Prostate gland (tissue), 2 donors: ENCODE data around the gene BMP2K. TPM values are rescaled to one million over a fixed set of nuclear protein-coding genes. Genes with fewer than 3 reads are reported as not detected.
"Not testable (repeated sequence)": the region's sequence is repeated elsewhere in the genome, so short reads cannot be mapped to it uniquely, and the experiment has no call there.

Experiments used
- DNase-seq: peaks from one replicate; pipeline ENCODE4 v3.0.0-alpha.2; 2019; ENCODE audit warnings: low spot score
- H3K27ac ChIP-seq, 2 donors: fragments of 200-600 bp; sonication (generic); 2 replicates each; pipeline ENCODE4 v1.5.1; 2017 to 2019
- H3K27me3 ChIP-seq: fragments of 200-600 bp; sonication (generic); replicated peaks from 2 replicates; pipeline ENCODE4 v1.5.1; 2019; ENCODE audit not compliant: insufficient read depth
- H3K36me3 ChIP-seq, 2 donors: fragments of 200-600 bp; sonication (generic); 1 replicate in 1 of 2; 2 replicates in 1 of 2; pipeline versions ENCODE4 v1.5.1 to v1.8.1; 2017 to 2019
- H3K4me1 ChIP-seq: fragments of 200-600 bp; sonication (generic); replicated peaks from 2 replicates; pipeline ENCODE4 v1.5.1; 2019
- H3K4me3 ChIP-seq, 2 donors: fragments of 200-600 bp; sonication (generic); 2 replicates each; pipeline ENCODE4 v1.5.1; 2017 to 2019
- H3K9me3 ChIP-seq: fragments of 200-600 bp; sonication (generic); 2 replicates; pipeline ENCODE4 v1.5.1; 2017
- POLR2A ChIP-seq: fragments of 450-650 bp; IDR thresholded peaks from one replicate; pipeline ENCODE4 v1.6.1; 2016; ENCODE audit warnings: antibody characterized with exemption, mild to moderate bottlenecking
- POLR2AphosphoS5 ChIP-seq: sonication (generic); formaldehyde crosslinking; IDR thresholded peaks from one replicate; pipeline ENCODE4 v1.6.1; 2017; ENCODE audit warnings: antibody characterized with exemption
- WGBS: methylation state at CpG from one replicate; pipeline ENCODE4 v1.1.5; 2018; 5-methylcytosine and 5-hydroxymethylcytosine counted together
- intact Hi-C: fragments of 100-400 bp; cut with DNase I; formaldehyde crosslinking; loops from one replicate; pipeline ENCODE4 v1.14.2; 2022
- total RNA-seq, 2 donors: library from RNA; depleted of rRNA; stranded (reverse); fragments of >200 nt; gene quantifications; one replicate each; pipeline ENCODE4 v1.1.0, GENCODE V29; 2016
- TF ChIP-seq, protein P1 (sequence below), 4 experiments: fragments of 200-600 bp in 2 of 4; fragments of 450-650 bp in 2 of 4; sonication (generic) in 2 of 4; IDR thresholded peaks; 1 replicate in 3 of 4; 2 replicates in 1 of 4; pipeline ENCODE4 v1.5.1; 2016 to 2019; ENCODE audit warnings: antibody characterized with exemption in 4 of 4, mild to moderate bottlenecking in 2 of 4, moderate library complexity in 2 of 4

BMP2K gene
- total RNA-seq, 2 donors from 2014 or later = 12.6 to 68.9 TPM

DNA sequence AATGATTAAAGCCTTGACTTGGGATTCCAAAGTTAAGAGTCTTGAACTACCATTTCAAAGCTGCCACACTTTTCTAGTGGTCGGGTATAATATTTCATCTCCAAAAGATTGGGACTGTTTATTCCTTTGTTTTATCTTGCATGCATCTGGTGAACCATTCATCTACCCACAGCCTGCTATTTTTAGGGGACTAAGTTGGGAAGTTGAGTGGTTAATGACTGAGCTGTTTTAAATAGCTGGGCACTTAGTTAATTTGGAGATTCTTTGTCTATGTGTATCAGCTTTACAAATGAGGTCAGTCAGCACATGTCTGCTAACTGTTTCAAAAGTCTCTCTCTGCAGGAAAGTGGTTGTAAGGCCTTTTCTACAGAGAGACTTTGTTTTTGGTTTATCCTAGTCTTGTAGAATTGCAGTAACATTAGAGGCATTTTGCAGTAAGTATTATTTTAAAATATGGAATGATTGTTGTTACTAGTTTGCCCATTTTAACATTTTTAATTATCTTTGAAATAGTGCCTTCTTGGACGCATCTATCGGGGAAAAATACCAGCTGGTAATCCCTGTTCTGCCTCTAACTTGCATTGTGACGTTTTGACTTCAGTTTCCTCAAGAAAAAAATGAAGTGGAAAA, 8.2 kb downstream of the BMP2K start:
- Histone ChIP-seq H3K4me3 (no peak overlapping the region), H3K36me3 (no peaks in the 10 kb centered on the region), H3K4me1 (no peaks in the 10 kb centered on the region), H3K9me3 (no peaks in the 10 kb centered on the region), H3K27me3 (no peaks in the 10 kb centered on the region), H3K27ac (no peak overlapping the region)
- intact Hi-C loops = no loop called here
- TF ChIP-seq, protein P1, sequence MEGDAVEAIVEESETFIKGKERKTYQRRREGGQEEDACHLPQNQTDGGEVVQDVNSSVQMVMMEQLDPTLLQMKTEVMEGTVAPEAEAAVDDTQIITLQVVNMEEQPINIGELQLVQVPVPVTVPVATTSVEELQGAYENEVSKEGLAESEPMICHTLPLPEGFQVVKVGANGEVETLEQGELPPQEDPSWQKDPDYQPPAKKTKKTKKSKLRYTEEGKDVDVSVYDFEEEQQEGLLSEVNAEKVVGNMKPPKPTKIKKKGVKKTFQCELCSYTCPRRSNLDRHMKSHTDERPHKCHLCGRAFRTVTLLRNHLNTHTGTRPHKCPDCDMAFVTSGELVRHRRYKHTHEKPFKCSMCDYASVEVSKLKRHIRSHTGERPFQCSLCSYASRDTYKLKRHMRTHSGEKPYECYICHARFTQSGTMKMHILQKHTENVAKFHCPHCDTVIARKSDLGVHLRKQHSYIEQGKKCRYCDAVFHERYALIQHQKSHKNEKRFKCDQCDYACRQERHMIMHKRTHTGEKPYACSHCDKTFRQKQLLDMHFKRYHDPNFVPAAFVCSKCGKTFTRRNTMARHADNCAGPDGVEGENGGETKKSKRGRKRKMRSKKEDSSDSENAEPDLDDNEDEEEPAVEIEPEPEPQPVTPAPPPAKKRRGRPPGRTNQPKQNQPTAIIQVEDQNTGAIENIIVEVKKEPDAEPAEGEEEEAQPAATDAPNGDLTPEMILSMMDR (IDR thresholded peaks at IDR 0.05) = no peak
- TF ChIP-seq POLR2AphosphoS5 (no peak), POLR2A (no peak)
- WGBS = 61% methylated on average over 4 of the region's 4 CpGs
- no peak for DNase-seq

DNA sequence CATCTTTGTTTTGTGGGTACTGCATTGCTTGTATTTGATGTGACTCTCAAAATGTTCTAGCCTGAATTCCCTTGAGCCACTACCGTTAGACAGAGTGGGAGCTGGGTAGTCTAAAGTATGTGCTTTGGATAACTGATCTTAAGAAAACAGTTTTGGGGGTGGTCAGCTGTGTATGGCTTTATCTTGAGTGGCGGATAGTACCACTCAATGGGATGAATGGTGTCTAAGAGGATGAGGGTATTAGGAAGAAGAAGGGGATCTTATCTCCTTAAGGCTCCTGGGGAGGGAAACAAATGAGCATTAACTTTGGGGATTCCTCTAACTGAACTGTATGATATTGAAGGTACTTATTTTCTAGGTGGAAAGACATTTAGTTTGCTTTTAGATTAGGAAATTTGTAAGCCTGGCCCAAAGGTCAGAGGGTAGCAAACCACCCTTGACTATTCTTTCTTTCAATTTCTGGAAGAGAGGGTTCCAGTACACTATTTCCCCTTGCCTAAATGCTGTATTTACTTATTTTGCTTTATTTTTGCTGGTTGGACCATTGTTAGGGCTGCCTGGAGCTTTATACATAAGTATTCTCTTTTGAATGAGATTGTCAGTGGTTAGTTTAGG, 11.3 kb downstream of the BMP2K start:
- no peak for DNase-seq
- no peaks in the 10 kb centered on the region for H3K9me3 ChIP-seq
- TF ChIP-seq, protein P1 (IDR thresholded peaks at IDR 0.05) = no peak
- TF ChIP-seq POLR2AphosphoS5 (no peak), POLR2A (no peak)
- H3K27ac ChIP-seq = no peak overlapping the region
- H3K27me3 ChIP-seq = no peaks in the 10 kb centered on the region
- WGBS = 96% methylated on average over 2 of the region's 2 CpGs
- H3K4me1 ChIP-seq = no peaks in the 10 kb centered on the region
- intact Hi-C loops = no loop called here
- no peaks in the 10 kb centered on the region for H3K36me3 ChIP-seq
- no peak overlapping the region for H3K4me3 ChIP-seq

DNA sequence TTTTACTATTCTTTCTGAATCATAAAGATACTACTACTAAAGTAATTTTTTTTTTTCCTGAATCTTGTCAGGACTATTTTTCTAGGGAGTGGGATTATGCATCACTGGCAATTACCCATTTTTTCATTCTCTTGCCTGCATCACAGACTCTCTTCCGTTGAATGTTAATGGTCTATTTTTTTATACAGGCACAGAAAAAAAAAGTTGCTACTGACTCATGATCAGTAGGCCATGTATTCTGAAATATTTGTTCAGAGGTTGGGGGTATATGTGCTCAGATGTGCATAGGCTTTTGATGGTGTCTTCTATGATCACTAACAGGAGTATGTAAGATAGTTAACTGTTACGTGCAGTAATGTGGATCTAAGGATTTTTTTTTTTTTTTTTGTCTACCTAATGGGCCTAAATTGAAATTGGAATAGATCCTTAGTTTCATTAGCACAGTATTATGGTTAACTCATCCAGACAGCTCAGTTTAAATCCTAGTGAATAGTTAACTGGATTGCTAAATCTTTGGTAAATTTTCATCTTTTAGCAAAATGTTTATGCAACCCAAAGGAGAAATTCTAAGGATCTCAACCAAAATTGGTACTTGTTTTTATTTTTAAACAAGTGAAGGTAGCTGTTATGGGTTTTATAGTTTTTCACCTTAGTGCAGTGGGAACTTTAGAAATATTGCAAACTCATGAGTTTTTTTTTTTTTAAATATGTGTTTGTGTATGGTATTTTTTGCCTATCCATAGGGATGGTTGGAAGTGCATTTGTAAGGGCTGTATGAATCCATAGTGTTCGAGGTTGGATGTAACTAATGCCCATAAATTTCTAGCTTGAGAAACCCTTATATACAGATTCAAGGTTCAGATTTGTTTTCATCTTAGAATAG, 12.1 kb downstream of the BMP2K start:
- Histone ChIP-seq H3K4me1 (no peaks in the 10 kb centered on the region), H3K27ac (no peak overlapping the region), H3K27me3 (no peaks in the 10 kb centered on the region), H3K36me3 (no peaks in the 10 kb centered on the region), H3K4me3 (no peak overlapping the region), H3K9me3 (no peaks in the 10 kb centered on the region)
- TF ChIP-seq POLR2A = no peak
- 92% methylated on average over 3 of the region's 3 CpGs for WGBS
- no peak for DNase-seq
- intact Hi-C loops = no loop called here

DNA sequence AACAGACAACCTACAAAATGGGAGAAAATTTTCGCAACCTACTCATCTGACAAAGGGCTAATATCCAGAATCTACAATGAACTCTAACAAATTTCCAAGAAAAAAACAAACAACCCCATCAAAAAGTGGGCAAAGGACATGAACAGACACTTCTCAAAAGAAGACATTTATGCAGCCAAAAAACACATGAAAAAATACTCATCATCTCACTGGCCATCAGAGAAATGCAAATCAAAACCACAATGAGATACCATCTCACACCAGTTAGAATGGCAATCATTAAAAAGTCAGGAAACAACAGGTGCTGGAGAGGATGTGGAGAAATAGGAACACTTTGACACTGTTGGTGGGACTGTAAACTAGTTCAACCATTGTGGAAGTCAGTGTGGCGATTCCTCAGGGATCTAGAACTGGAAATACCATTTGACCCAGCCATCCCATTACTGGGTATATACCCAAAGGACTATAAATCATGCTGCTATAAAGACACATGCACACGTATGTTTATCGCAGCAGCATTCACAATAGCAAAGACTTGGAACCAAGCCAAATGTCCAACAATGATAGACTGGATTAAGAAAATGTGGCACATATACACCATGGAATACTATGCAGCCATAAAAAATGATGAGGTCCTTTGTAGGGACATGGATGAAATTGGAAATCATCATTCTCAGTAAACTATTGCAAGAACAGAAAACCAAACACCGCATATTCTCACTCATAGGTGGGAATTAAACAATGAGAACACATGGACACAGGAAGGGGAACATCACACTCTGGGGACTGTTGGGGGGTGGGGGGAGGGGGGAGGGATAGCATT, 19.7 kb downstream of the BMP2K start:
- H3K4me3 ChIP-seq, intact Hi-C loops, H3K27me3 ChIP-seq, DNase-seq, H3K4me1 ChIP-seq, H3K27ac ChIP-seq, H3K9me3 ChIP-seq, H3K36me3 ChIP-seq: not testable (repeated sequence)
- WGBS = 96% methylated on average over 5 of the region's 5 CpGs

DNA sequence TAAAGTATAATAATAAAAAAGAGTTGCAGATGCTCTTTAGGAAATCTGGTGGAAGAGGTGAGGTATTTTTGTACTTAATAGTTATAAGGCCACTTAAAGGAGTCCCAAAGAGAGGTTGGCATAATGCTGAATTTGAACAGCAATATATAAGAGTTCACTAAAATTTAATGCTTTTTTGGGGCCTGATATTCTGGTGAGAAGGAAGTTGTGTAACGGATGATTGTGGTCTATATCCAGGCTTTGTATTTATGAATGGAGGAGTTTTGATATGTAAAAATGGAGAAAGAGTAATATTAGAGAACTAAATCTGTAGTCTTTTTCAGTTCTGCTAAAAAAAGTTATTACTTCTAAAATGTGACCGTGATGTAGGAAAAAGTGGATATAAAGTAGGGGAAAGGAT, 20.4 kb downstream of the BMP2K start:
- no peaks in the 10 kb centered on the region for H3K36me3 ChIP-seq
- H3K27ac ChIP-seq = no peak overlapping the region
- intact Hi-C loops = no loop called here
- TF ChIP-seq POLR2A (no peak), POLR2AphosphoS5 (no peak)
- TF ChIP-seq, protein P1 (IDR thresholded peaks at IDR 0.05) = no peak
- no peak for DNase-seq
- H3K9me3 ChIP-seq = no peaks in the 10 kb centered on the region
- no peaks in the 10 kb centered on the region for H3K4me1 ChIP-seq
- WGBS = 93% methylated on average over 2 of the region's 2 CpGs
- no peak overlapping the region for H3K4me3 ChIP-seq
- no peaks in the 10 kb centered on the region for H3K27me3 ChIP-seq
